H1 (cell line): ENCODE data around the gene VSIR. TPM values are rescaled to one million over a fixed set of nuclear protein-coding genes. Genes with fewer than 3 reads are reported as not detected.
A peak's percentile ranks its signal among the peaks of the same experiment; 100 is the strongest.

Source experiments
- CTCF ChIA-PET: fragments of 300-600 bp; sonication (Branson Sonifier 250); formaldehyde crosslinking; loops from one replicate; lab custom pipeline; 2021; ENCODE audit not compliant: partially characterized antibody; lab: Charles Lee
- POLR2A ChIA-PET: fragments of 300-600 bp; sonication (Branson Sonifier 250); formaldehyde crosslinking; loops from one replicate; lab custom pipeline; 2021; ENCODE audit warnings: inconsistent platforms; ENCODE audit not compliant: partially characterized antibody; lab: Charles Lee
- DNase-seq, 2 experiments: peaks; one replicate each; pipeline versions ENCODE4 v3.0.0 to v3.0.0-alpha.2; 2010 to 2022; ENCODE audit warnings: low spot score in 2 of 2, low read depth in 1 of 2, mixed read lengths in 1 of 2
- FAIRE-seq: peaks from 2 replicates; lab custom pipeline; 2011; peaks lifted over from hg19 to GRCh38; lab: Jason Lieb, UNC
- H2AFZ ChIP-seq: 2 replicates; pipeline ENCODE4 v1.8.1; 2012; ENCODE audit warnings: low read length, inconsistent platforms
- H2AK5ac ChIP-seq: 2 replicates; pipeline ENCODE4 v1.6.1; 2013; ENCODE audit warnings: low read depth, low read length
- H2BK120ac ChIP-seq: replicated peaks from 2 replicates; pipeline ENCODE3; 2013; ENCODE audit warnings: low read depth, low read length, inconsistent platforms
- H2BK12ac ChIP-seq: 2 replicates; pipeline ENCODE4 v1.6.1; 2013; ENCODE audit warnings: low read depth, low read length
- H2BK15ac ChIP-seq: 2 replicates; pipeline ENCODE4 v1.6.1; 2013; ENCODE audit warnings: low read length
- H2BK20ac ChIP-seq: 2 replicates; pipeline ENCODE4 v1.6.1; 2013; ENCODE audit warnings: low read length
- H2BK5ac ChIP-seq: 2 replicates; pipeline ENCODE4 v1.6.1; 2013; ENCODE audit warnings: low read depth, low read length
- H3K14ac ChIP-seq: 2 replicates; pipeline ENCODE4 v1.6.1; 2013; ENCODE audit warnings: inconsistent platforms; ENCODE audit not compliant: insufficient read length
- H3K18ac ChIP-seq: 2 replicates; pipeline ENCODE4 v1.6.1; 2013; ENCODE audit warnings: low read length; ENCODE audit errors: extremely low read depth
- H3K23ac ChIP-seq: 2 replicates; pipeline ENCODE4 v1.6.1; 2013; ENCODE audit warnings: inconsistent platforms; ENCODE audit not compliant: insufficient read length
- H3K23me2 ChIP-seq: 2 replicates; pipeline ENCODE4 v1.6.1; 2013; ENCODE audit warnings: low read depth, low read length
- H3K27ac ChIP-seq: 2 replicates; pipeline ENCODE4 v1.6.1; 2011; ENCODE audit warnings: low read depth, low read length, inconsistent platforms
- H3K27me3 ChIP-seq, 4 experiments: replicated peaks in 1 of 4; 1 replicate in 1 of 4; 2 replicates in 3 of 4; pipeline versions ENCODE4 v1.6.1 to v1.8.1; 2011 to 2013; ENCODE audit warnings: low read length in 3 of 4, mild to moderate bottlenecking in 3 of 4, inconsistent platforms in 2 of 4, mixed read lengths in 2 of 4, moderate library complexity in 1 of 4; ENCODE audit not compliant: control insufficient read depth in 3 of 4, insufficient read depth in 3 of 4; ENCODE audit errors: extremely low read depth in 1 of 4
- H3K36me3 ChIP-seq, 4 experiments: 2 replicates each; pipeline versions ENCODE4 v1.6.1 to v1.8.1; 2011 to 2013; ENCODE audit warnings: mild to moderate bottlenecking in 4 of 4, low read length in 3 of 4, moderate library complexity in 2 of 4, control low read depth in 1 of 4, inconsistent platforms in 1 of 4; ENCODE audit not compliant: insufficient read depth in 4 of 4, control insufficient read depth in 2 of 4
- H3K4ac ChIP-seq: replicated peaks from 2 replicates; pipeline ENCODE3; 2013; ENCODE audit warnings: low read length, low read depth, mixed read lengths, inconsistent platforms; ENCODE audit not compliant: insufficient read length
- H3K4me1 ChIP-seq, 4 experiments: replicated peaks in 1 of 4; 1 replicate in 1 of 4; 2 replicates in 3 of 4; pipeline versions ENCODE4 v1.6.1 to v1.8.1; 2011 to 2013; ENCODE audit warnings: low read length in 3 of 4, inconsistent platforms in 2 of 4, mixed read lengths in 1 of 4; ENCODE audit not compliant: insufficient read depth in 4 of 4, control insufficient read depth in 3 of 4
- H3K4me2 ChIP-seq, 2 experiments: 2 replicates each; pipeline versions ENCODE4 v1.6.1 to v1.8.1; 2011 to 2013; ENCODE audit warnings: low read depth in 2 of 2, low read length in 2 of 2, control low read depth in 1 of 2, inconsistent platforms in 1 of 2, mild to moderate bottlenecking in 1 of 2; ENCODE audit not compliant: insufficient read depth in 1 of 2
- H3K4me3 ChIP-seq, 4 experiments: fragments of 200-600, 300-600 bp in 1 of 4; sonication (generic), shearing (Covaris generic), sonication (Bioruptor Twin) in 1 of 4; 2 replicates each; pipeline versions ENCODE4 v1.5.1 to v1.8.1; 2011 to 2016; ENCODE audit warnings: low read length in 4 of 4, low read depth in 3 of 4, control low read depth in 2 of 4, inconsistent platforms in 2 of 4, mild to moderate bottlenecking in 2 of 4, mixed read lengths in 1 of 4, moderate library complexity in 1 of 4; ENCODE audit not compliant: insufficient read depth in 2 of 4; ENCODE audit errors: extremely low read depth in 1 of 4
- H3K56ac ChIP-seq: replicated peaks from 2 replicates; pipeline ENCODE3; 2013; ENCODE audit warnings: low read depth, mild to moderate bottlenecking, mixed read lengths, low read length, inconsistent platforms; ENCODE audit not compliant: insufficient read length
- H3K79me1 ChIP-seq: 2 replicates; pipeline ENCODE4 v1.6.1; 2013; ENCODE audit warnings: low read depth, low read length, control low read depth
- H3K79me2 ChIP-seq, 2 experiments: 2 replicates each; pipeline versions ENCODE4 v1.6.1 to v1.8.1; 2012 to 2013; ENCODE audit warnings: low read length in 2 of 2, mild to moderate bottlenecking in 2 of 2, inconsistent platforms in 1 of 2; ENCODE audit not compliant: insufficient read depth in 2 of 2, control insufficient read depth in 1 of 2
- H3K9ac ChIP-seq, 4 experiments: replicated peaks in 1 of 4; 1 replicate in 1 of 4; 2 replicates in 3 of 4; pipeline versions ENCODE4 v1.6.1 to v1.8.1; 2011 to 2013; ENCODE audit warnings: low read depth in 3 of 4, low read length in 3 of 4, control low read depth in 2 of 4, mild to moderate bottlenecking in 2 of 4, moderate library complexity in 2 of 4, inconsistent platforms in 1 of 4; ENCODE audit errors: extremely low read depth in 1 of 4
- H3K9me3 ChIP-seq, 2 experiments: 2 replicates each; pipeline versions ENCODE4 v1.6.1 to v1.8.1; 2012 to 2013; ENCODE audit warnings: mild to moderate bottlenecking in 2 of 2, moderate library complexity in 2 of 2, control low read depth in 1 of 2, inconsistent platforms in 1 of 2, low read depth in 1 of 2, low read length in 1 of 2, mixed read lengths in 1 of 2; ENCODE audit not compliant: insufficient read depth in 2 of 2
- H4K20me1 ChIP-seq, 2 experiments: replicated peaks in 1 of 2; 2 replicates each; pipeline versions ENCODE3 to v1.8.1; 2011 to 2013; ENCODE audit warnings: inconsistent platforms in 2 of 2, low read length in 2 of 2, mild to moderate bottlenecking in 1 of 2; ENCODE audit not compliant: insufficient read depth in 2 of 2, control insufficient read depth in 1 of 2
- H4K5ac ChIP-seq: 2 replicates; pipeline ENCODE4 v1.6.1; 2013; ENCODE audit warnings: low read length, low read depth, mixed read lengths, inconsistent platforms; ENCODE audit not compliant: insufficient read length
- H4K8ac ChIP-seq: 2 replicates; pipeline ENCODE4 v1.8.0; 2013; ENCODE audit warnings: mild to moderate bottlenecking, moderate library complexity, low read length, inconsistent platforms; ENCODE audit not compliant: insufficient read depth; ENCODE audit errors: extremely low read depth
- H4K91ac ChIP-seq: replicated peaks from 2 replicates; pipeline ENCODE3; 2013; ENCODE audit warnings: low read length, mixed read lengths, inconsistent platforms; ENCODE audit not compliant: insufficient read length
- RAD21 ChIP-seq, 2 experiments: IDR thresholded peaks in 1 of 2; conservative IDR thresholded peaks in 1 of 2; 2 replicates each; pipeline ENCODE4 v1.6.1; 2011; ENCODE audit warnings: low read depth in 2 of 2, low read length in 2 of 2, improper control_type of control experiment in 1 of 2, inconsistent platforms in 1 of 2, mild to moderate bottlenecking in 1 of 2, moderate library complexity in 1 of 2
- TAF1 ChIP-seq: IDR thresholded peaks from 2 replicates; pipeline ENCODE4 v1.6.1; 2011; ENCODE audit warnings: mild to moderate bottlenecking, low read depth, low read length
- TAF7 ChIP-seq: optimal IDR thresholded peaks from 2 replicates; pipeline ENCODE3; 2011; ENCODE audit warnings: low read depth, mild to moderate bottlenecking, inconsistent platforms, low read length, moderate library complexity, borderline replicate concordance
- WGBS, 2 experiments: shearing (Covaris generic) in 1 of 2; methylation state at CpG; one replicate each; pipeline versions ENCODE4 v1.1.6 to v1.1.7; 2013 to 2015; ENCODE audit warnings: low lambda C conversion rate in 2 of 2, mixed read lengths in 2 of 2, inconsistent platforms in 1 of 2, low coverage in 1 of 2, missing lambda C conversion rate in 1 of 2; ENCODE audit not compliant: insufficient replicate concordance in 2 of 2, insufficient coverage in 1 of 2, insufficient read length in 1 of 2; ENCODE audit errors: extremely low coverage in 1 of 2, missing lambda C conversion rate in 1 of 2; 5-methylcytosine and 5-hydroxymethylcytosine counted together
- polyA plus RNA-seq, 7 experiments: library from polyadenylated mRNA; depleted of rRNA in 3 of 7; stranded (reverse) in 5 of 7; unstranded in 2 of 7; fragments of >200 nt in 5 of 7; fragments of 200-250 nt in 2 of 7; gene quantifications; 1 replicate in 5 of 7; 2 replicates in 1 of 7; 4 replicates in 1 of 7; pipeline versions ENCODE4 v1.2.1 to v1.2.3, GENCODE V29; 2011 to 2013; ENCODE audit warnings: missing spikeins in 2 of 7, mixed read lengths in 2 of 7
- total RNA-seq: library from RNA; stranded (reverse); fragmentation: NEBNext Ultra II Directional; extraction: Animal tissue kit (Norgen Biotek cat#: 25700); gene quantifications from 2 replicates; pipeline ENCODE4 v1.2.1, GENCODE V29; 2021

Gene VSIR
- total and polyA plus RNA-seq, 2 of the 8 experiments (the other 6 are each of a cell fraction or from before 2014, with no cell fraction given): 0.33 TPM; not detected in 1

GRCh38 chr10:71722849-71723248 is 50.5 kb downstream of the VSIR start:
- H3K14ac ChIP-seq: no peak overlapping the region
- no peak overlapping the region for H3K56ac ChIP-seq
- FAIRE-seq: no peak

More at GRCh38 chr10:71722849-71723248, 50.5 kb downstream of the VSIR start:
- Histone ChIP-seq H3K27ac (no peak overlapping the region), H3K36me3 (no peaks in the 10 kb centered on the region), H3K23ac (no peak overlapping the region), H3K27me3 (peaks cover 0 to 6% (median 0%) of the 10 kb centered on the region in 4 experiments; a peak in 2 of 7 replicates), H3K9ac (no peak overlapping the region), H2AFZ (no peak overlapping the region), H4K20me1 (no peaks in the 10 kb centered on the region), H2BK12ac (no peak overlapping the region), H4K5ac (no peak overlapping the region), H3K79me2 (no peaks in the 10 kb centered on the region), H3K4me1 (peaks cover 0 to 14% (median 7%) of the 10 kb centered on the region in 4 experiments; a peak in 6 of 7 replicates), H3K23me2 (peaks cover 2% of the 10 kb centered on the region; the same call in 1 of the 2 replicates), H3K79me1 (no peaks in the 10 kb centered on the region), H4K8ac (no peak overlapping the region), H4K91ac (no peak overlapping the region), H2BK5ac (no peak overlapping the region), H3K4me3 (no peak overlapping the region), H3K4me2 (no peak overlapping the region), H2BK120ac (no peak overlapping the region), H2BK15ac (no peak overlapping the region), H3K18ac (no peak overlapping the region), H3K4ac (no peak overlapping the region), H2BK20ac (0 out of 2 replicates have a peak overlapping the region, but pooled peaks have one; percentile 18), H3K9me3 (no peaks in the 10 kb centered on the region), H2AK5ac (no peak overlapping the region)
- CTCF ChIA-PET: interaction anchor here (0.7 to 4.9 kb wide), 8 partner anchors 10 to 354 kb away, joined by 3 to 23 read pairs (median 4); partner anchors contain the start of gene VSIR
- POLR2A ChIA-PET: no interaction called here
- WGBS, 2 experiments: 89% methylated on average over 1 of the region's 1 CpG; no CpG with 5 or more reads in 1 of the 2 experiments
- TF ChIP-seq TAF7: no peak
- TF ChIP-seq TAF1: no peak
- TF ChIP-seq RAD21 (IDR thresholded peaks at IDR 0.05 in 1 of 2, conservative IDR thresholded peaks at IDR 0.05 in 1 of 2; ENCODE audit: low read depth in 2 of 2, low read length in 2 of 2): no peak
- DNase-seq: no peak
